Measurements from ENCODE around the gene HK1.
"Not testable (repeated sequence)": the region's sequence is repeated elsewhere in the genome, so short reads cannot be mapped to it uniquely, and the experiment has no call there.

The HK1 gene

GRCh38 chr10:69328888-69329287 is 50.6 kb downstream of the HK1 start:
- Histone ChIP-seq H3K4me1 (ENCODE audit: control insufficient read depth, insufficient read depth, low read length) (peaks cover 50% of the 10 kb centered on the region), H3K27ac (ENCODE audit: low read length) (peak overlapping the region; percentile 95), H3K9ac (ENCODE audit: low read length in 2 of 2) (peak overlapping the region in 1 of 2 donors; percentile 16)
- H3K9me3 ChIP-seq (ENCODE audit: control insufficient read depth in 2 of 2, low read length in 2 of 2); H3K36me3 ChIP-seq (ENCODE audit: control insufficient read depth in 2 of 2, insufficient read depth in 2 of 2, low read length in 2 of 2); H3K4me3 ChIP-seq (ENCODE audit: low read length in 2 of 2); H3K27me3 ChIP-seq (ENCODE audit: control insufficient read depth in 1 of 2, insufficient read depth in 2 of 2, low read length in 2 of 2): not testable (repeated sequence)

DNA sequence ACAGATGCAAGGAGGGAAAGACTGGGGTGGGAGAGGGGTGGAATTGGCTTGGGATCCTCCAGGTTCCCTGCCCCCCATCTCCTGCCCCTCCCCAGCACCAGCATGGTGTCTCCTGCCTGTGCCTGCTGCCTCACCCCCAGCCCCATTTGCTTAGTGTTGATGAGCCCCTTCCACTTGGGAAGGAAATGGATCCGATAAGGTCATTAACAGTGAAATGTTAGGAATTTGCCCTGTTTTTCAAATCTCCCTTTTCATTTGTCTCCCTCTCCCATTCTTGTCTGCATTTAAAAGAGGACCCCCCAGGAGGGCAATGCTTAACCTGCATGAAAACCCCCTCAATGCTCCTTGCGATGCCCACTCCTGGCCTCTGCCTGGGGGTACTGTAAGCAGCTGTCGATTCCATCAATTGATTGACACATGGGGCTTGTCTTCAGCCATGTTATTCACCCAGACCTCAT is 51.5 kb downstream of the HK1 start:
- no peaks in the 10 kb centered on the region for H3K27me3 ChIP-seq (ENCODE audit: control insufficient read depth in 1 of 2, insufficient read depth in 2 of 2, low read length in 2 of 2)
- peaks cover 59% of the 10 kb centered on the region for H3K4me1 ChIP-seq (ENCODE audit: control insufficient read depth, insufficient read depth, low read length)
- H3K4me3 ChIP-seq (ENCODE audit: low read length in 2 of 2), result no peak overlapping the region
- no peak overlapping the region for H3K9ac ChIP-seq (ENCODE audit: low read length in 2 of 2)
- H3K27ac ChIP-seq (ENCODE audit: low read length), result peak overlapping the region; percentile 95
- H3K36me3 ChIP-seq (ENCODE audit: control insufficient read depth in 2 of 2, insufficient read depth in 2 of 2, low read length in 2 of 2), result peaks cover 0 to 2% of the 10 kb centered on the region in 2 donors
- H3K9me3 ChIP-seq (ENCODE audit: control insufficient read depth in 2 of 2, low read length in 2 of 2), result no peaks in the 10 kb centered on the region

GRCh38 chr10:69331161-69331560 is 52.9 kb downstream of the HK1 start:
- no peaks in the 10 kb centered on the region for H3K27me3 ChIP-seq (ENCODE audit: control insufficient read depth in 1 of 2, insufficient read depth in 2 of 2, low read length in 2 of 2)
- H3K9ac ChIP-seq (ENCODE audit: low read length in 2 of 2), result no peak overlapping the region
- H3K4me1 ChIP-seq (ENCODE audit: control insufficient read depth, insufficient read depth, low read length), result peaks cover 63% of the 10 kb centered on the region
- peak overlapping the region; percentile 95 for H3K27ac ChIP-seq (ENCODE audit: low read length)
- no peak overlapping the region for H3K4me3 ChIP-seq (ENCODE audit: low read length in 2 of 2)
- no peaks in the 10 kb centered on the region for H3K9me3 ChIP-seq (ENCODE audit: control insufficient read depth in 2 of 2, low read length in 2 of 2)
- peaks cover 0 to 2% of the 10 kb centered on the region in 2 donors for H3K36me3 ChIP-seq (ENCODE audit: control insufficient read depth in 2 of 2, insufficient read depth in 2 of 2, low read length in 2 of 2)

- Histone ChIP-seq H3K9ac (ENCODE audit: low read length in 2 of 2) (no peak overlapping the region), H3K4me3 (ENCODE audit: low read length in 2 of 2) (peak overlapping the region in 1 of 2 donors; percentile 52), H3K9me3 (ENCODE audit: control insufficient read depth in 2 of 2, low read length in 2 of 2) (no peaks in the 10 kb centered on the region), H3K4me1 (ENCODE audit: control insufficient read depth, insufficient read depth, low read length) (peaks cover 59% of the 10 kb centered on the region), H3K27me3 (ENCODE audit: control insufficient read depth in 1 of 2, insufficient read depth in 2 of 2, low read length in 2 of 2) (no peaks in the 10 kb centered on the region), H3K27ac (ENCODE audit: low read length) (peak overlapping the region; percentile 86), H3K36me3 (ENCODE audit: control insufficient read depth in 2 of 2, insufficient read depth in 2 of 2, low read length in 2 of 2) (peaks cover 0 to 2% of the 10 kb centered on the region in 2 donors)
Measured at GRCh38 chr10:69332278-69333010, 54.1 kb downstream of the HK1 start.

GRCh38 chr10:69333205-69333604 is 54.9 kb downstream of the HK1 start:
- Histone ChIP-seq H3K27me3 (ENCODE audit: control insufficient read depth in 1 of 2, insufficient read depth in 2 of 2, low read length in 2 of 2) (no peaks in the 10 kb centered on the region), H3K27ac (ENCODE audit: low read length) (peak overlapping the region; percentile 86), H3K4me3 (ENCODE audit: low read length in 2 of 2) (peak overlapping the region; percentile 31 to 52), H3K4me1 (ENCODE audit: control insufficient read depth, insufficient read depth, low read length) (peaks cover 60% of the 10 kb centered on the region), H3K9me3 (ENCODE audit: control insufficient read depth in 2 of 2, low read length in 2 of 2) (no peaks in the 10 kb centered on the region), H3K9ac (ENCODE audit: low read length in 2 of 2) (peak overlapping the region in 1 of 2 donors; percentile 66), H3K36me3 (ENCODE audit: control insufficient read depth in 2 of 2, insufficient read depth in 2 of 2, low read length in 2 of 2) (peaks cover 0 to 2% of the 10 kb centered on the region in 2 donors)

GRCh38 chr10:69333865-69334301 is 55.6 kb downstream of the HK1 start:
- H3K36me3 ChIP-seq (ENCODE audit: control insufficient read depth in 2 of 2, insufficient read depth in 2 of 2, low read length in 2 of 2); H3K27me3 ChIP-seq (ENCODE audit: control insufficient read depth in 1 of 2, insufficient read depth in 2 of 2, low read length in 2 of 2); H3K4me3 ChIP-seq (ENCODE audit: low read length in 2 of 2); H3K9me3 ChIP-seq (ENCODE audit: control insufficient read depth in 2 of 2, low read length in 2 of 2); H3K9ac ChIP-seq (ENCODE audit: low read length in 2 of 2): not testable (repeated sequence)
- Histone ChIP-seq H3K27ac (ENCODE audit: low read length) (peak overlapping the region; percentile 86), H3K4me1 (ENCODE audit: control insufficient read depth, insufficient read depth, low read length) (peaks cover 63% of the 10 kb centered on the region)

- peaks cover 68% of the 10 kb centered on the region for H3K4me1 ChIP-seq (ENCODE audit: control insufficient read depth, insufficient read depth, low read length)
- peaks cover 0 to 2% of the 10 kb centered on the region in 2 donors for H3K36me3 ChIP-seq (ENCODE audit: control insufficient read depth in 2 of 2, insufficient read depth in 2 of 2, low read length in 2 of 2)
- peak overlapping the region in 1 of 2 donors; percentile 47 for H3K9ac ChIP-seq (ENCODE audit: low read length in 2 of 2)
- no peaks in the 10 kb centered on the region for H3K27me3 ChIP-seq (ENCODE audit: control insufficient read depth in 1 of 2, insufficient read depth in 2 of 2, low read length in 2 of 2)
- H3K4me3 ChIP-seq (ENCODE audit: low read length in 2 of 2), result peak overlapping the region in 1 of 2 donors; percentile 35
- no peaks in the 10 kb centered on the region for H3K9me3 ChIP-seq (ENCODE audit: control insufficient read depth in 2 of 2, low read length in 2 of 2)
- H3K27ac ChIP-seq (ENCODE audit: low read length), result peak overlapping the region; percentile 86
Measured at GRCh38 chr10:69334302-69335062, 56.2 kb downstream of the HK1 start.

GRCh38 chr10:69335063-69335587 is 56.8 kb downstream of the HK1 start:
- H3K4me3 ChIP-seq (ENCODE audit: low read length in 2 of 2), result peak overlapping the region in 1 of 2 donors; percentile 35
- H3K9ac ChIP-seq (ENCODE audit: low read length in 2 of 2), result peak overlapping the region in 1 of 2 donors; percentile 47
- no peaks in the 10 kb centered on the region for H3K27me3 ChIP-seq (ENCODE audit: control insufficient read depth in 1 of 2, insufficient read depth in 2 of 2, low read length in 2 of 2)
- H3K4me1 ChIP-seq (ENCODE audit: control insufficient read depth, insufficient read depth, low read length), result peaks cover 70% of the 10 kb centered on the region
- peaks cover 0 to 2% of the 10 kb centered on the region in 2 donors for H3K36me3 ChIP-seq (ENCODE audit: control insufficient read depth in 2 of 2, insufficient read depth in 2 of 2, low read length in 2 of 2)
- peak overlapping the region; percentile 86 for H3K27ac ChIP-seq (ENCODE audit: low read length)
- no peaks in the 10 kb centered on the region for H3K9me3 ChIP-seq (ENCODE audit: control insufficient read depth in 2 of 2, low read length in 2 of 2)

- Histone ChIP-seq H3K4me1 (ENCODE audit: control insufficient read depth, insufficient read depth, low read length) (peaks cover 73% of the 10 kb centered on the region), H3K36me3 (ENCODE audit: control insufficient read depth in 2 of 2, insufficient read depth in 2 of 2, low read length in 2 of 2) (no peaks in the 10 kb centered on the region), H3K27me3 (ENCODE audit: control insufficient read depth in 1 of 2, insufficient read depth in 2 of 2, low read length in 2 of 2) (no peaks in the 10 kb centered on the region), H3K9me3 (ENCODE audit: control insufficient read depth in 2 of 2, low read length in 2 of 2) (no peaks in the 10 kb centered on the region), H3K4me3 (ENCODE audit: low read length in 2 of 2) (peak overlapping the region in 1 of 2 donors; percentile 35), H3K27ac (ENCODE audit: low read length) (peak overlapping the region; percentile 86), H3K9ac (ENCODE audit: low read length in 2 of 2) (no peak overlapping the region)
Measured at GRCh38 chr10:69335613-69336012, 57.3 kb downstream of the HK1 start.

- no peak overlapping the region for H3K4me3 ChIP-seq (ENCODE audit: low read length in 2 of 2)
- H3K36me3 ChIP-seq (ENCODE audit: control insufficient read depth in 2 of 2, insufficient read depth in 2 of 2, low read length in 2 of 2), result no peaks in the 10 kb centered on the region
- H3K27me3 ChIP-seq (ENCODE audit: control insufficient read depth in 1 of 2, insufficient read depth in 2 of 2, low read length in 2 of 2), result no peaks in the 10 kb centered on the region
- no peaks in the 10 kb centered on the region for H3K9me3 ChIP-seq (ENCODE audit: control insufficient read depth in 2 of 2, low read length in 2 of 2)
- H3K4me1 ChIP-seq (ENCODE audit: control insufficient read depth, insufficient read depth, low read length), result peaks cover 70% of the 10 kb centered on the region
- H3K27ac ChIP-seq (ENCODE audit: low read length), result no peak overlapping the region
- no peak overlapping the region for H3K9ac ChIP-seq (ENCODE audit: low read length in 2 of 2)
Measured at GRCh38 chr10:69336952-69337295, 58.6 kb downstream of the HK1 start.
